DMS53 treated with DMSO at 0.1 percent for 48 hours (cell line): ENCODE data around the gene WDR70.
"Not testable (repeated sequence)": the region's sequence is repeated elsewhere in the genome, so short reads cannot be mapped to it uniquely, and the experiment has no call there.

Source experiments
- DNase-seq: peaks from one replicate; lab custom pipeline; 2025; ENCODE audit not compliant: unreplicated experiment; lab: John Stamatoyannopoulos, UW

The WDR70 gene

DNA sequence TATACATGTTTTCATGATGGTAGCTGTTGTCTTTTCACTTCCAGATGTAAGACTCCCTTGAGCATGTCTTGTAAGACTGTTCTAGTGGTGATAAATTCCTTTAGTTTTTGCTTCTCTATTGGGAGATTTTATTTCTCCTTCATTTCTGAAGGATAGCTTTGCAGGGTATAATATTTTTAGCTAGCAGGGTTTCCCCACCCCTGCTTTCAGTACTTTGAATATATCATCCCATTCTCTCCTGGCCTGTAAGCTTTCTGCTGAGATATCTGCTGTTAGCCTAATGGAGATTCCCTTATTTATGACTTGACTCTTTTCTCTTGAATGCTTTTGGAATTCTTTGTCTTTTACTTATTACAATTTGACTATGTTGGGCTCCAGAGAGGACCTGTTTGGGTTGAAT lies 249.8 kb downstream of the WDR70 start:
- no peak for DNase-seq

DNA sequence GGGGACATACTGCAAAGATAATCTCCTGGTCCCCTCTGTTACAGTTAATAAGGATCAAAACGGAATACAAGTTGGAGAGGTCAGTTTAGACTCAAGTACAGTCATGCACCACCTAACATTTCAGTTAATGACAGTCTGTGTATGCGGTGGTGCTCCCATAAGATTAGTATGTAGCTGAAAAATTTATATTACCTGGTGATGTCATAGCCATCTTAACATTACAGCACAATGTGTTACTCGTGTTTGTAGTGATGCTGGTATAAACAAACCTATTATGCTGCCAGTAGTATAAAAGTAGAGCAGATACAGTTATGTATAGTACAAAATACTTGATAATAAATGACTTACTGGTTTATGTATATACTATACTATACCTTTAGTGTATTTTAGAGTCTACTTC lies 252.8 kb downstream of the WDR70 start:
- no peak for DNase-seq

DNA sequence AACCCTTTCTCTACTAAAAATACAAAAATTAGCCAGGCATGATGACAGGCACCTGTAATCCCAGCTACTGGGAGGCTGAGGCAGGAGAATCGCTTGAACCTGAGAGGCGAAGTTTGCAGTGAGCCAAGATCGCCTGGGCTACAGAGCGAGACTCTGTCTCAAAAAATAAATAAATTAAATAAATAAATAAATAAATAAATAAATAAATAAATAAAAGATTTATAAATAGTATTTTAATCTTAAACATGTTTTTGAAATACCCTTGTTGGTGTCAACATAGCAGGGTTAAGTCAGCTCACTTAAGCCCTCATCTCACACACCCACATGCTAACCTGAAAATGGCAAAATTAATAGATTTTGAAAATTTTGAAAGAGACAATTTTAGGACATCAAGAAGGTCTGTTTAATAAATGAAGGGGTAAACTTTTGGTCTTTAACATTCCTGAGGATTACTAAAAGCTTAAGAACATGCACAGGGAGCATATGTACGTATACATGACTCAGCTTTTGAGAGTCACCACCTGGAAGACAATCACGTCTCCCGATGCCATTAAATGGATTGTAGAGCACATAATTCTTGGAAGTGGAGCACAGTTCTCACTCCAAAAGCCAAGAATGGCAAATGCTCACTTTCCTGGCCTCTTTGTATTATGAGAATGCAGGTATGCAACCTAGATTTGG lies 258.2 kb downstream of the WDR70 start:
- DNase-seq, result no peak

DNA sequence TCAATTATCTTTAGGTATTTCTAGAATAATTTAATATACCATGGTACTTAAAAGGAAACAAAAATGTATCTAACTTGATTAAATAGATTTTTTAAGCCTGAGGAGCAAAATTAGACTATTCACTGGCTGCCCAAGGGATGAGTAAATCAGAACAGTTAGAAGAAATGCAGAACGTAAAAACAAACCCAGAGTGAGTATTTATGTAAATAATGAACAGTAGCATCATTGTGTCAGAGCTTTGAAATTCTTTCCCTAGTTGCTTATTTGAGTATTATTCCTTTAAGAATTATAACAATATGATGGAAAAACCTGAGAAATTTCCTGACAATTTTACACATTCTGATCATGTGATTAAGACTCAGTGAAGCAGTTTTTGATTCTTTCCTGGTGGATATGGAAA lies 259.8 kb downstream of the WDR70 start:
- no peak for DNase-seq

DNA sequence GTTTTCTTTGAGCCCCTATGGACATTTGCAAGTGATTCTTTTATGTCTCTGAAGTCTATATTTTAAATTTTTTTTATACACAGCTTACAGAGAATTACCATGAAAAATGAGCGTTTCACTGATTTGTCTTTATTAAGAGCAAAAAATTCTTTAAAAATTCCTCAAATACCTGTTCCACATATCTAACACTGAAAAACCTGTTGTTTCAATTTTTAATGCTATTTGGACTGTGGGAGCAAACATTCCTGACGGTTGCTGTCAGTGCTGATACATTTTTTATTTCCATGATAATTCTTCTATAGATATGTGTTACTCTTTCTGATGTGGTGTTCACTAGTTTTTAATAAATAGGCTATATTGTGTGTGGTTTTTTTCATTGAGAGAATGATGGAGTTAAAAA lies 261.0 kb downstream of the WDR70 start:
- DNase-seq, result no peak

DNA sequence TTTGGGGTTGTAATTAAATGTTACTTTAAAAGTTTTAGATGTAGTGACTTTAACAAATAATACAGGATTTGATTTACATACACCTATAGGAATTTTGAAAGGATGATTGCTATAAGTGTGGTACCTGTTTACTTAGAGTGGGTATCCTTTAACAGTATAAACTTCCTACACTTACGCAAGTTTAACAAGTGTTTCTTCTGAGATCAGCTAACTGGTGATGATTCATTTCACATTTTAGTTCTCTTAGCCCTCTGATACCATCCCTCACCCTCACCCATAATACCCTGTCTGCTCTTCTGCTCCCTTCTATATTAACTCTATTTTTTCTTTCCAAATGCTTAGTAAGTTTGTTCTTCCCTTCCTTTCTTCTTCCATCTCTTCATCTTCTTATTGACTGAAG lies 262.8 kb downstream of the WDR70 start:
- no peak for DNase-seq

DNA sequence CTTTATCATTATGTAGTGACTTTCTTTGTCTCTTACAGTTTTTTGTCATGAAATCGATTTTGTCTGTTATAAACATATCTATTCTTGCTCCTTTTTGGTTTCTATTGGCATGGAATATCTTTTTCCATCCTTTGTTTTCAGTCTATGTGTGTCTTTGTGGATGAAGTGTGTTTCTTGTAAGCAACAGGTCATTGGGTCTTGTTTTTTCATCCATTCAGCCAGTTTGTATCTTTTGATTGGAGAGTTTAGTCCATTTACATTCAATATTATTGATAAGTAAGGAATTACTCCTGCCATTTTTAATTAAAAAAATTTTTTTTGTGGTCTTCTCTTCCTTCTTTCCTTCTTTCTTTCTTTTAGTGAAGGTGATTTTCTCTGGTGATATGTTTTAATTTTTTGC lies 266.6 kb downstream of the WDR70 start:
- DNase-seq, result no peak

DNA sequence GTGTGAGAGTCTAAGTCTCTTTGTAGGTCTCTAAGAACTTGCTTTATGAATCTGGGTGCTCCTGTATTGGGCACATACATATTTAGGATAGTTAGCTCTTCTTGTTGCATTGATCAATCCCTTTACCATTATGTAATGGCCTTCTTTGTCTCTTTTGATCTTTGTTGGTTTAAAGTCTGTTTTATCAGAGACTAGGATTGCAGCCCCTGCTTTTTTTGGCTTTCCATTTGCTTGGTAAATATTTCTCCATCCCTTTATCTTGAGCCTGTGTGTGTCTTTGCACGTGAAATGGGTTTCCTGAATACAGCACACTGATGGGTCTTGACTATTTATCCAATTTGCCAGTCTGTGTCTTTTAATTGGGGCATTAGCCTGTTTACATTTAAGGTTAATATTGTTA lies 275.4 kb downstream of the WDR70 start:
- not testable (repeated sequence) for DNase-seq

DNA sequence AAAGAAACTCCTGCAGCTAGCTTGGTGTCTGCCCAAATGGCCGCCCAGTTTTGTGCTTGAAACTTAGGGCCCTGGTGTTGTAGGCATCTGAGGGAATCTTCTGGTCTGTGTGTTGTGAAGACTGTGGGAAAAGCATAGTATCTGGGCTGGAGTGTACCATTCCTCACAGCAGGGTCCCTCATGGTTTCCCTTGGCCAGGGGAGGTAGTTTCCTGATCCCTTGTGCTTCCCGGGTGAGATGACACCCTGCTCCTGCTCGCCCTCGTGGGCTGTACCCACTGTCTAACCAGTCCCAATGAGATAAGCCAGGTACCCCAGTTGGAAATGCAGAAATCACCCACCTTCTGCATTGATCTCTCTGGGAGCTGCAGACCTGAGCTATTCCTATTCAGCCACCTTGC lies 277.9 kb downstream of the WDR70 start:
- DNase-seq, result no peak

DNA sequence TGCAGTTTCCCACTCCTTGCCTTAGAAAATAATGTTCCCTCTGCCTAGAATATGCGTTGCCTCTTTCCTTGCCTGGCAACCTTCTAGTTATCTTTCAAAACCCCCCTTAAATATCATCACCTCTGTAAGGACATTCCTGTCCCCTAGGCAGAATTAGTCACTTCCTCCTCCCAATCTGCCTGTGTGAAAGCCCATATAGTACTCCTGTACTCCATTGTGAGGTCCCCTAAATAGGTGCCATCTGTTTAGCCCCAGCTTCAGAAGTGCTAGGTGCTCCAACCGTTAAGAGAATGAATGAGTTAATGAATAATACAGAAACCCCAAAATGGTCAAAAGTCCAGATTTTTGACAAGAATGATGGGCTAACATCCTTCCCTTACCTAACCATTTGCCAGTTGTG lies 279.3 kb downstream of the WDR70 start:
- DNase-seq, result no peak

DNA sequence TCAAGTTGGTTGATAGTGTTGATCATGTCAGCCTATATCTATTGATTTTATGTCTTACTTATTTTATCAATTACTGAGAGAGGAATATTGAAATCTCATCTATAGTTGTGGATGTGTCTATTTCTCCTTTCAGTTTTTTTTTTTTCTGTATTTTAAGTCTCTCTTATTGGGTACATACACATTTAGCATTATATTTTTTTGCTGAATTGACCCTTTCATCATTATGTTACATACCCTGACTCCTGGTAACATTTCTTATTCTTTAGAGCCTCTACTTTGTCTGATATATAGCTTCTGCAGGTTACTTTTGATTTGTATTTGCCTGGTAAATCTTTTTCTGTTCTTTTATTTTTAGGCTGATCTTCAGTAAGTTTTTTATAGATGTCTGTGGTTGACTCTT lies 281.2 kb downstream of the WDR70 start:
- DNase-seq, result no peak

DNA sequence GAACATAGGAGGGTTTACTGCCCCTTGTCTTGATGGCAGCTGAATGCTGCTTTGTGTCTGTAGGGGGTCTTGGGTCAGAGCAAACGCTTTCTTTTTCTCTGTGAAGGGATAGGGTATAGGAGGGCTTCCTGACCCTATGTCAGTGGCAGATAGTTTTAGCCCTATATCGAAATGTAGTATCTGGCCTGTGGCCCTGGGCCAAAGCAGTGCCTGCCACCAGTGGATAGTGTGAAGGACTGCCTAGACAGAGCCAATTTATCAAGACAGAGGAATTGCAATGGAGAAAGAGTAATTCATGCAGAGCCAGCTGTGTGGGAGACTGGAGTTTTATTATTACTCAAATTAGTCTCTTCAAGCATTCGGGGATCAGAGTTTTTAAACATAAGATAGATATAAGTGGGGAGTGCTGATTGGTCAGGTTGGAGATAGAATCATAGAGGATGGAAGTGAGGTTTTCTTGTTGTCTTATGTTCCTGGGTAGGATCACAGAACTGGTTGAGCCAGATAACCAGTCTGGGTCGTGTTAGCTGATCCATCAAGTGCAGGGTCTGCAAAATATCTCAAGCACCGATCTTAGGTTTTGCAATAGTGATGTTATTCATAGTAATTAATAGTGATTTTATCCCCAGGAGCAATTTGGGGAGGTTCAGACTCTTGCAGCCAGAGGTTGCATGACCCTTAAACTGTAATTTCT lies 282.3 kb downstream of the WDR70 start:
- DNase-seq, result no peak

DNA sequence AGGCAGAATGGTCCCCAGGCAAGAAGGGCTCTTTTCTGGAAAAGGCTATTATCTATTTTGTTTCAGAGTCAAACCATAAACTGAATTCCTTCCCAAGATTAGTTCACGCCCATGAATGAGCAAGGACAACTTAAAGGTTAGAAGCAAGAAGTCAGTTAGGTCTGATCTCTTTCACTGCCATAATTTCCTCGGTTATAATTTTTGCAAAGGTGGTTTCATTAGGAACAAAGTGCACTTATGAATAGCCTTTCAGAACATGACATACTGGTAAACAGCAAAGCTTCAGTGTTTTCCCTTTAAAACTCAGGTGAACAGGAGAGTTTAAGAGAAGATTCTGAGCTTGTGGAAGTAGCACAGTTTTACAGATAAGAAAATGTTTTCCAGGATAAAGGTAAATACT lies 282.8 kb downstream of the WDR70 start:
- no peak for DNase-seq

DNA sequence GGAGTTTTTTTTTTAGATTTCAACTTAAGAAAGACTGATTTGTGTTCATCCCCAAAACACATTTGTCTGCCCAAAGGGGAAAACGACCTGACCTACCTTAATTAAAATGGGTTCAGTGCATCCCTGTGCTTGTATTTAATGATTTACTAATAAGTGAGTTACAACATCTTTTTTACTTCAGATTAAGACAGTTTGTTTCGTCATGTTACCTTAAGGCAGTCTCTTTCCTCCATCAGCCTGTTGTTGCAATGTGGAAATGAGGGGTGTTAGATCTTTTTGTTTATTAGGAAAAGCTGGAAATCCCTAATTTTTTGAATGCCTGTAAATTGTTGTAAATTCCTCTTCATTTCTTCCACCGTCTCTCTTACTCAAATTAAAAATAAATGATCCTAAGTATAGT lies 283.2 kb downstream of the WDR70 start:
- no peak for DNase-seq

DNA sequence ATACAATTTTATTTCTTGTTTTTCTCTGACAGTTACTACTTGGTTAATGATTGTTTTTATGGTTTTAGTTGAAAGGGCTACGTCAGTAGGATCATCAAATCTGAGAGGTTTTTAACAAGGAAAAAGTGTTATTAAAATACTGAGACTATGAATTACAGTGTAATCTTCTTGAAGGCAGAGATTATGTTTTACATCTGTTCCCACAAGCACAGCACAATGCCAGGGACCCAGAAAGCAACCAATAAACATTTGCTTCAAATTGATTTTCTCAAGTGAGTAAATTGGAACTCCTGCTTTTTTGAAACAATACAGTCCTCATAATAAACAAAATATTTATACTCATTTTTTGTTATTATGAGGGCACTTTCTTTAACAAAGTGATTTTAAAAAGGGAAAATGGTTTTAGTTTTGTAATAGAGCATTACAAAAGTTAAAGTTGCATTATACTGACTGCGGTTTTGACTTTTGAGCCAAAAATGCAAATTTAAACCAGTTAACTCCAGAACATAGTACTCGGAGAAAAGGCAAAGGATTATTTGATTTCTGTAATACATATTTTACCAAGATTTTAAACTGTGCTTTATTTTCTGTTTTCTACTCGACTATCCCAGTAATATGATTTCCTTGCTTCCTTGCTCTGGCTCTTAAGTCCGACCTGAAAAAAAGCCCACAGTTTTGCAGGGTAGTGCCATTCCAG lies 283.8 kb downstream of the WDR70 start:
- no peak for DNase-seq

DNA sequence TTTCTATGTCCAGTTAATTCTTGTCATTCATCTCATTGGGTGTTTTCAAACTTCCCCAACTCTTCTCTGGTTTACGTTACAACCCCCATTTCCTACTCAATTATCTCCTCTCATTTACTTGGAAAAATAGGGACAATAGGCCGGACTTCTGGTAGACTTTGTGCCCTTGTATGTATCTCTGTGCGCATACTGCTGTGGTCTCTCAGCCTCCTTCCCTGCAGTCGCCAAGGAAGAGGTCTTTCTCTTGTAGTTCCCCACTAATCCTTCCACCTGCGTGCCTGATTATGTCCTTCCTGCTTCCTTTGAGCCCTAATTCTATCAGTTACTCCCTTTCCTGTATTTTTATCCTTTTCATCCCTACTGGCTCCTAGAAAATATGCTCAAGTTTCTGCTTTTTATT lies 284.4 kb downstream of the WDR70 start:
- no peak for DNase-seq

DNA sequence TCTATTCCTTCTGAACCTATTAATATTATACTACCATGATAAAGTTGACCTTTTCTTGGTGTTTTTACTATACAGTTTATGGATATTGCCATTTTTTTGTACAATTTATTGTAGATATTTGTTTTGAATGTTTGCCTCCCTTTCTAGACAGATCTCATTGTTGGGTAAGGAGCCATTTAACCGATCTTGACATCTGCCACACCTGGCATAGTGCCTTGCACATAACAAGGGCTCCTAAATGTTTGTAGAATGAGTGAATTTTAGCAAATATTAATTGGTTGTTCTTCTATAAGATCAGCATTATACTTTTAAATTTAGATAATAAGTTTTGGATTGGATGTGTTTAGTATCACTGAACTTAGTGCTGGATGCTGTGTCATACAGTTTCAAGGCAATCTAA lies 285.4 kb downstream of the WDR70 start:
- no peak for DNase-seq

DNA sequence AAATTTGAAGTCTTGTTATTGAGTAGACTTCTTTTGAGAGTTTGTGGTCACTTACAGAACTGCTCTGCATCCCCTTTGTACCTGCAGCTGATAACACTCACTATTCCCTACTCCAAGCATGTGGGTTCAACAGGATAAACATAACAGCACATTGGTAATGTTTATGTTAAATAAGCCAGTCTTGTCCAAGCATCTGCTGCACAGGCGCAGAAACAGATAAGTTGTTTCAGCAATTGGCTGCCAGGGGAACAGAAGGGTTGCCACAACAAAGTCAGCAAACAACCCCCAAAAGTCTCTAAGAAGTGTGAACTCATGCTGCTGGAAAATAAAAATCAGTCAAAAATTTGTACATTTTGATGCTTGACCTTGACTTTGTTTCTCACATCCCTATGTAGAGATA lies 286.2 kb downstream of the WDR70 start:
- DNase-seq, result peak; percentile 3

DNA sequence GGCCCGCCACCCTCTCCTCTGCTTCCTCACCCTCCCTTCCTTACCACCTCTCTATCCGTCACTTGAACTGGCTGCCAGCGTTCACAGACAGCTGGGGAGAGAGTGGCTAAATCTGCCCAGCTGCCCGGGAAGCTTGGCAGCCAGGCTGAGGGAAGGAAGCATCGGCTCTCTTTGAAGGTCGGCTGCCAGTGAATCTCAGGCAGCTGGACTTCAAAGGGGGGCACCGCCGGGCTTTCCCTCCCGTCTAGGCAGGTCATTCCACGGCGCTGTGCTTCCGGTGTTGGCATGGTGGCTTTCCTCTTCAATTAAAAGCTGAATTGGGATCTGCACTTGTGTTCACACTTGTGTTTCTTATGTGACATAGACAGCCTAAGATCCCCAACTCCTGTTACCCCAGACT lies 286.8 kb downstream of the WDR70 start:
- DNase-seq, result peak; percentile 89

DNA sequence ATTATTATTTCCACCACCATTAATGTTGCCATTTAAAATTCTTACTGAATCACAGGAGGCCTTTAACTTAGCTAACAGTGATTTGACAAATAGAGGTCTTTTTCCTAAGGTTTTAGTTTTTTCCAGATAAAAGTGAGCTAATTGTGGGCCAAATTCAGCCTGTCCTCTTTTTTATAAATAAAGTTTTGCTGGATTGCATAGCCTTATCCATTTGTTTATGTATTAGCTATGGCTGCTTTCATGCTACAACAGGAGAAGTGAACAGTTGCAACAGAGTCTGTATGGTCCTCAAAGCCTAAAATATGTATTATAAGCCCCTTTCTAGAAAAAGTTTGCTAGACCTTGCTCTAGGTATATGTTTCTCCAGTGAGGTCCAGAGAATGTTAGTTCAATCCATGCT lies 288.3 kb downstream of the WDR70 start:
- DNase-seq, result no peak

DNA sequence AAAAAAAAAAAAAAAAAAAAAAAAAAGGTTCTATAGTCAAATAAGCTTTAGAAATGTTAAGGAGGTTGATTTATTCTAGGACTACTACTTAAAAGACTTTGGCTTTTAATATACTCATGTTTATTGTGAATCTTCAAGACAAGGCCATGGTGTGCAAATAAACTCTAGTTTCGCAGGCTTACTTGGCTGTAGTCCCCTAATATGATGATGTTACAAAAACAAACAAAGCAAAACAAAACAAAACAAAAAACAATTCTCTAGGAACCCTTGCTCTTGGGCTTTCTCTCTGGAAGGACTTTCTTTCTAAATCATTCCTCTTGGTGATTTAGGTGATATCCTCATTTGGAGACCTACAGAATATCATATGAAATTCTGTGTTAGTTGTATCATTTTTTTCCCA lies 288.7 kb downstream of the WDR70 start:
- DNase-seq, result no peak

DNA sequence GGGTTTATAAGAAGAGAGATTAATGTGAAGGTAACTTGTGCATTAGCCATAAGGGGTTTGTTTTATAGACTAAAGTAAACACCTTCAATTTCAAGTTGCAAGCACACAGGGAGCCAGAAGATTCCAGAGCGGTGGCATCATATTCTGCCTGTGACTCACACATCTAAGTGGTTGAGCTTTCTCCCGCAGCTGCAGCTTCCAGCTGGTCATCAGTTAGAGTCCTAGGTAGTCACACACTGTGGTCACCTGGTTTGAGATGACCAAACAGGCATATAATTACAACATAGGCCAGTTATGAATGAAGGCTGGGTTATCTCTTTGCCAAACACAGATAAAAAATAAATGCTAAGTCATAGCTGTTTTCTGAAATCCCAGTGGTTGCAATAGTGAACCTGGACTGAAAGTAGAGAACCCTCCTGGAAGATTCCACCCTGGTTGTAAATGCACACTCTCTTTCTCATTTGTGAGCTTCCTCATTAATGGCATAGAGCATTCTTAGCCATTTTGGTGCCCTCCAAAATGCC lies 289.5 kb downstream of the WDR70 start:
- peak; percentile 94 for DNase-seq
